Skin epidermis (tissue), 12 donors: ENCODE data around the gene NAA50.

Experiments used
- H3K27ac ChIP-seq, 21 experiments: fragments of 200-600 bp; sonication (generic) in 11 of 21; one replicate each; pipeline ENCODE4 v1.5.0; 2020; ENCODE audit warnings: mild to moderate bottlenecking in 3 of 21, inconsistent platforms in 2 of 21, moderate library complexity in 2 of 21
- H3K4me3 ChIP-seq, 7 experiments: fragments of 200-600 bp; sonication (generic) in 2 of 7; one replicate each; pipeline ENCODE4 v1.5.0; 2020; ENCODE audit warnings: inconsistent platforms in 2 of 7, mild to moderate bottlenecking in 2 of 7, moderate library complexity in 1 of 7

NAA50 gene

DNA sequence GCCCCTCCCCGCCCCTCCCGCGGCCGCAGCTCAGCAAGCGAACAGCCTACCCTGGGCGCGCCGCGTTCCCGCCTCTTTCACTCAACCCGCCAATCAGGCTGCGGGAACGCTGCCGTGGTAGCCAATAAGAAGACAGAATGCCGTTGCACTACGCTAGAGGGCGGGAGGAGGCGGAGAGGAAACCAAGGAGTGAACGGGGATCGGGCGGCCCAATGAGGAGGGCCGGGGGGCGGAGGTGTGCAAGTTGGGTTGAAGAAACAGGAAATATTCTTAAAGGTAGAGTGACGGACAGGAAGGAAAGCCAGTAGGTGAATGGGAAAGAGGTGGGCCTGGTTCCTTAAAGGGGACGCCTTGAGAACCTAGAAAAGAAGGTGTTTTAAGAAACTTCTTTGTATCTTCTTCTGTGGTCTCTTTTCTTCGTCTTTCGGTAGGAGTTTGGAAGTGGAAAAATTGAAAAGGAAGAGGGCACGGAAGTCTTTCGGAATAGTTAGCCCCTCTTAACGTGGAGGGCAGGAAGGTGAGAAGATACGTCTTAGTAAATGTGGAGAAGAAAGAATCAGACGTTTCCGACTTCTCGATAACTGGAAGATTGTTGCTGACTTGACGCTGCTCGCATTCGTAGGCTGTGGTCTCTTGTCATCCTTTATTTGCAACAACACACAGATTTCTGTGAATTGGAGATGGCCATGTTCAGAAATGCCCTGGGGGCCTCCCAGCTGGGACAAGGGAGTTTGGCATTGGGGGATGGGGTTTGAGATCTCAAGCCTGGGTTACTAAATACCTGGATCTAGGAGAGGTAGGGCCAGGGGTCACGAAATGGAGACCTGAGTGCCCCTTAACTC, 49.2 kb downstream of the NAA50 start:
- Histone ChIP-seq H3K4me3 (peak overlapping the region; percentile 78 to 100 (median 93)), H3K27ac (peak overlapping the region; percentile 86 to 100 (median 99))

- H3K27ac ChIP-seq: peak within 1 kb of the TSS; percentile 86 to 100 (median 99)
- H3K4me3 ChIP-seq: peak within 1 kb of the TSS; percentile 78 to 100 (median 93)
Observed at GRCh38 chr3:113695786-113696645, 50.0 kb downstream of the NAA50 start, which contains the start of gene USF3. Gene USF3 (minus strand): TSS chr3:113696642. CDS start chr3:113674878, 21,764 bp downstream.

DNA sequence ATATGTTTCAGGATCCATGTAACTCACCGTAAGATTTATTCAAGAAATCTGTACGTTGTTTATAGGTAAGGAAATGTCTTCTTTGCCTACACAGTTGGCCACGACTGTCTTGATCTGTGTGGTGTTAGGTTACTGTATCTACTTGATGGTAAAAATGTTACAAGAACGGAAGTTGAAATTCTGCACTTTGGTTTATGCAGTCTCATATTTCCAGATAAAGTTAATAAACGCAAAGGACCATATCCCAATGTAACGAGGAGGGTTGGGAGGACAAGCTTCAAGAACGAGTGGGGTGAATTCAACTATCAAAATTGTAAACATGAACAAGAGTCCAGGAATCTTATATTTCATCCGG, 50.6 kb downstream of the NAA50 start:
- peak overlapping the region; percentile 78 to 100 (median 93) for H3K4me3 ChIP-seq
- H3K27ac ChIP-seq: peak overlapping the region in 20 of 21 experiments; percentile 94 to 100 (median 99)

- no peak overlapping the region for H3K27ac ChIP-seq
- H3K4me3 ChIP-seq: no peak overlapping the region
Observed at GRCh38 chr3:113690482-113690881, 55.6 kb downstream of the NAA50 start.

- peak overlapping the region in 1 of 21 experiments; percentile 25 for H3K27ac ChIP-seq
- no peak overlapping the region for H3K4me3 ChIP-seq
Observed at GRCh38 chr3:113685956-113686721, 59.9 kb downstream of the NAA50 start.

- Histone ChIP-seq H3K4me3 (no peak overlapping the region), H3K27ac (peak overlapping the region in 1 of 21 experiments; percentile 57)
Observed at GRCh38 chr3:113685124-113685523, 60.9 kb downstream of the NAA50 start.

DNA sequence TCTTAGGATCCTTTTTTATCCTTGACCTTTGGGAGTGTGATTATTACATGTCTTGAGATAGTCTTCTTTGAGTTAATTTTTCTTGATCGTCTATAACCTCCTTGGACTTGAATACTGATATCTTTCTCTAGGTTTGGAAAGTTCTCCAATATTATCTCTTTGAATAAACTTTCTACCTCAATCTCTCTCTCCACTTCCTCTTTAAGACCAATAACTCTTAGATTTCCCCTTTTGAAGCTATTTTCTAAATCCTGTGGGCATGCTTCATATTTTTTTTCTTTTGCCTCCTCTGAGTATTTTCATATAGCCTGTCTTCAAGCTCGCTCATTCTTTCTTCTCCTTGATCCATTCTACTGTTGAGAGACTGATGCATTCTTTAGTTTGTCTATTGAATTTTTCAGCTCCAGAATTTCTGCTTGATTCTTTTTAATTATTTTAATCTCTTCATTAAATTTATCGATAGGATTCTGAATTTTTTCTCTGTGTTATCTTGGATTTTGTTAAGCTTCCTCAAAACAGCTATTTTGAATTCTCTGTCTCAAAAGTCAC, 61.7 kb downstream of the NAA50 start:
- no peak overlapping the region for H3K4me3 ChIP-seq
- no peak overlapping the region for H3K27ac ChIP-seq

GRCh38 chr3:113678773-113679172, 67.3 kb downstream of the NAA50 start:
- H3K4me3 ChIP-seq: no peak overlapping the region
- no peak overlapping the region for H3K27ac ChIP-seq

- H3K4me3 ChIP-seq: no peak overlapping the region
- no peak overlapping the region for H3K27ac ChIP-seq
Observed at GRCh38 chr3:113677737-113678136, 68.3 kb downstream of the NAA50 start.

DNA sequence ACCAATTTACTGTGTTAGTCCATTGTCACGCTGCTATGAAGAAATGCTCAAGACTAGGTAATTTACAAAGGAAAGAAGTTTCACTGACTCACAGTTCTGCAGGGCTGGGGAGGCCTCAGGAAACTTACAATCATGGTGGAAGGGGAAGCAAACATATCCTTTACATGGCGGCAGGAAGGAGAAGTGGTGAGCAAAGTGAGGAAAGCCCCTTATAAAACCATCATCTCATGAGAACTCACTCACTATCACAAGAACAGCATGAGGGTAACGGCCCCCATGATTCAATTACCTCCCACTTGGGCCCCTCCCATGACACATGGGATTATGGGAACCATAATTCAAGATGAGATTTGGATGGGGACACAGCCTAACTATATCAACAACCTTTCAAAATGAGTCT, 69.8 kb downstream of the NAA50 start:
- Histone ChIP-seq H3K4me3 (no peak overlapping the region), H3K27ac (peak overlapping the region in 1 of 21 experiments; percentile 13)

DNA sequence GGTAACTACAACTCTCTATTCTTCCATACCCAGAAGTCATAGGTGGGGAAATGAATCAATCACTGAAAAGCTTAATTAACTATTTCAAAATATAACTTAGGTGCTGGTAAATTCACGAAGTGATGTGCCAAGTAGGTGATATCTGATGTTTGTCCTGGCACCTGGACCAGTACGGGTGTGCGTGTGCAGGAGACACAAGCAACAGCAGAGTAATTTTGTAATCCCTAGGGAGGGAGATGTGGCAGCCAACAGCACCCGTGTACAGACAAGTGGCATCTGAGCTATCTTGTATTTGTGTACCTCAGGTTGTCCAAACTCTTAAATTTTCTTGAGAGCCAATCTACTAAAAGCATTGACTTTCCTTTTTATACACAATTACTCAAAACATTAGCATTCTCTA, 72.5 kb downstream of the NAA50 start:
- Histone ChIP-seq H3K27ac (no peak overlapping the region), H3K4me3 (no peak overlapping the region)

- Histone ChIP-seq H3K4me3 (no peak overlapping the region), H3K27ac (no peak overlapping the region)
Observed at GRCh38 chr3:113668015-113668414, 78.0 kb downstream of the NAA50 start.
